Hepatocyte (in vitro differentiated cells): ENCODE measurements around the gene HAS3. TPM values are rescaled to one million over a fixed set of nuclear protein-coding genes. Genes with fewer than 3 reads are reported as not detected.

ENCODE experiments used
- DNase-seq: peaks from one replicate; pipeline ENCODE4 v3.0.0-alpha.2; 2016; ENCODE audit warnings: low spot score
- H2AFZ ChIP-seq: fragments of 200-600 bp; sonication (generic); 2 replicates; pipeline ENCODE4 v1.6.0; 2016; ENCODE audit warnings: antibody characterized with exemption, mild to moderate bottlenecking
- H3K27ac ChIP-seq: fragments of 200-600 bp; sonication (generic); 2 replicates; pipeline ENCODE4 v1.5.1; 2016; ENCODE audit warnings: mild to moderate bottlenecking
- H3K27me3 ChIP-seq: fragments of 200-600 bp; sonication (generic); 2 replicates; pipeline ENCODE4 v1.6.1; 2016
- H3K36me3 ChIP-seq: fragments of 200-600 bp; sonication (generic); replicated peaks from 2 replicates; pipeline ENCODE4 v1.5.1; 2016; ENCODE audit warnings: low read depth; ENCODE audit not compliant: insufficient read depth
- H3K4me1 ChIP-seq: fragments of 200-600 bp; sonication (generic); 2 replicates; pipeline ENCODE4 v1.5.1; 2016; ENCODE audit warnings: mild to moderate bottlenecking, moderate library complexity; ENCODE audit not compliant: insufficient read depth
- H3K4me2 ChIP-seq: fragments of 200-600 bp; sonication (generic); 2 replicates; pipeline ENCODE4 v1.6.0; 2016
- H3K4me3 ChIP-seq: fragments of 200-600 bp; sonication (generic); 2 replicates; pipeline ENCODE4 v1.5.1; 2016; ENCODE audit warnings: mild to moderate bottlenecking
- H3K79me2 ChIP-seq: fragments of 200-600 bp; sonication (generic); 2 replicates; pipeline ENCODE4 v1.6.0; 2017; ENCODE audit warnings: mild to moderate bottlenecking
- H3K9me2 ChIP-seq: fragments of 200-600 bp; sonication (generic); replicated peaks from 2 replicates; pipeline ENCODE4 v1.6.0; 2017; ENCODE audit warnings: mild to moderate bottlenecking; ENCODE audit not compliant: insufficient read depth
- H3K9me3 ChIP-seq: fragments of 200-600 bp; sonication (generic); 2 replicates; pipeline ENCODE4 v1.5.1; 2016; ENCODE audit warnings: low read depth, mild to moderate bottlenecking
- H4K20me1 ChIP-seq: fragments of 200-600 bp; sonication (generic); 2 replicates; pipeline ENCODE4 v1.6.0; 2016; ENCODE audit warnings: mild to moderate bottlenecking; ENCODE audit not compliant: insufficient read depth, poor library complexity, severe bottlenecking
- EZH2 ChIP-seq: fragments of 200-600 bp; sonication (generic); IDR thresholded peaks from 2 replicates; pipeline ENCODE4 v1.6.1; 2016; ENCODE audit warnings: antibody characterized with exemption, mild to moderate bottlenecking, borderline replicate concordance
- EZH2phosphoT487 ChIP-seq: fragments of 200-600 bp; sonication (generic); IDR thresholded peaks from one replicate; pipeline ENCODE4 v1.6.1; 2018; ENCODE audit warnings: antibody characterized with exemption, mild to moderate bottlenecking, low read depth, moderate library complexity; ENCODE audit not compliant: unreplicated experiment, severe bottlenecking
- WGBS: methylation state at CpG from one replicate; pipeline ENCODE4 v1.1.6; 2016; ENCODE audit warnings: low lambda C conversion rate; ENCODE audit errors: missing lambda C conversion rate; 5-methylcytosine and 5-hydroxymethylcytosine counted together
- polyA plus RNA-seq: library from polyadenylated mRNA; unstranded; fragments of >200 nt; fragmentation: Nextera tagmentation; extraction: Ambion mirVana; gene quantifications from 2 replicates; pipeline ENCODE4 v1.2.1, GENCODE V29; 2016
- total RNA-seq: library from RNA; depleted of rRNA; stranded (reverse); fragments of >200 nt; gene quantifications from 2 replicates; pipeline ENCODE4 v1.2.3, GENCODE V29; 2014
- TF ChIP-seq, protein P1 (sequence below): fragments of 200-600 bp; sonication (generic); IDR thresholded peaks from 2 replicates; pipeline ENCODE4 v1.5.1; 2016; ENCODE audit warnings: antibody characterized with exemption, mild to moderate bottlenecking; ENCODE audit not compliant: poor library complexity

Gene HAS3
- total and polyA plus RNA-seq, 2 experiments from 2014 or later, result 0.19 to 0.53 TPM

DNA sequence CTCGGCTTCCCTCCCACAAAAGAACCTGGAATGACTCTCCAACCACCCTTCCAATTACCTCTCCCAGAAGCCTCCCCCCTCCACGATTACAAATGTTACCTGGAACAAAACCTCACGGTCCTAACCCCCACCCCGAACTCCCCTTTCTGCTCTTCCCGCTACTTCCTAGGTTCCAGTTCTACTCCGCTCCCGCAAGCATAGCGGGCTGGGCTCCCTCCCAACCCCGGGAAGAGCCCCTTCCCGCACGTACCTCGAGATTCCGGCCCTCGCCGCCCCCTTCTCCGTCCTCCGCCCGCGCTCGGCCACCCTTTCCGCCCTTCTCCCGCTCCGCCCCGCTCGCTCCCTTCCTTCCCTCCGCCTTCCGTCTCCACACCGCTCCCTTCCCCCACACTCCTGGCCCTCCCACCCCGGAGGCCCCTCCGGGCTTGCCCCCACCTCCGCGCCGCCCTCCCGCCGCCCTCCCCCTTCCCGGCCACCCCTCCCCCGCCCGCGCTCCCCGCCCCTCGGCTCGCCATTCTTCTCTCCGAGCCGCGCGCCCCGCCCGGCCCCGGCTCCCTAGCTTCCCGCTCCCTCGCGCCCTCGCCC is 26.5 kb downstream of the HAS3 start:
- 0% methylated on average over 7 of the region's 53 CpGs for whole genome bisulfite sequencing
- Histone ChIP-seq H3K9me2 (no peaks in the 10 kb centered on the region), H2AFZ (peak overlapping the region; percentile 89)

GRCh38 chr16:69132424-69133252 is 27.2 kb downstream of the HAS3 start, which contains the start of the genes CHTF8 and UTP4:
TSS of gene CHTF8 (minus strand) at chr16:69132588. CDS start at chr16:69121458, 11,130 bp downstream.
TSS of gene UTP4 (plus strand) at chr16:69132649. CDS start at chr16:69133460, 811 bp downstream.
- peak within 1 kb of the TSS; percentile 91 for H3K4me3 ChIP-seq
- peaks cover 9% of the 10 kb centered on the region for H3K4me1 ChIP-seq
- H3K9me3 ChIP-seq, result no peaks in the 10 kb centered on the region
- TF ChIP-seq EZH2phosphoT487 (no peak), EZH2 (no peak)
- TF ChIP-seq, protein P1, sequence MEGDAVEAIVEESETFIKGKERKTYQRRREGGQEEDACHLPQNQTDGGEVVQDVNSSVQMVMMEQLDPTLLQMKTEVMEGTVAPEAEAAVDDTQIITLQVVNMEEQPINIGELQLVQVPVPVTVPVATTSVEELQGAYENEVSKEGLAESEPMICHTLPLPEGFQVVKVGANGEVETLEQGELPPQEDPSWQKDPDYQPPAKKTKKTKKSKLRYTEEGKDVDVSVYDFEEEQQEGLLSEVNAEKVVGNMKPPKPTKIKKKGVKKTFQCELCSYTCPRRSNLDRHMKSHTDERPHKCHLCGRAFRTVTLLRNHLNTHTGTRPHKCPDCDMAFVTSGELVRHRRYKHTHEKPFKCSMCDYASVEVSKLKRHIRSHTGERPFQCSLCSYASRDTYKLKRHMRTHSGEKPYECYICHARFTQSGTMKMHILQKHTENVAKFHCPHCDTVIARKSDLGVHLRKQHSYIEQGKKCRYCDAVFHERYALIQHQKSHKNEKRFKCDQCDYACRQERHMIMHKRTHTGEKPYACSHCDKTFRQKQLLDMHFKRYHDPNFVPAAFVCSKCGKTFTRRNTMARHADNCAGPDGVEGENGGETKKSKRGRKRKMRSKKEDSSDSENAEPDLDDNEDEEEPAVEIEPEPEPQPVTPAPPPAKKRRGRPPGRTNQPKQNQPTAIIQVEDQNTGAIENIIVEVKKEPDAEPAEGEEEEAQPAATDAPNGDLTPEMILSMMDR, result no peak
- peaks cover 91% of the 10 kb centered on the region for H3K79me2 ChIP-seq
- peak within 1 kb of the TSS; percentile 90 for H3K4me2 ChIP-seq
- WGBS, result 1% methylated on average over 29 of the region's 78 CpGs
- DNase-seq, result peak; percentile 94
- H3K36me3 ChIP-seq, result no peaks in the 10 kb centered on the region
- peaks cover 25% of the 10 kb centered on the region for H4K20me1 ChIP-seq
- peak within 1 kb of the TSS; percentile 89 for H2AFZ ChIP-seq
- H3K9me2 ChIP-seq, result no peaks in the 10 kb centered on the region
- no peaks in the 10 kb centered on the region for H3K27me3 ChIP-seq
- H3K27ac ChIP-seq, result peak within 1 kb of the TSS; percentile 99

More for the DNA sequence above, 26.5 kb downstream of the HAS3 start:
- peak; percentile 95 for DNase-seq
- no peak for TF ChIP-seq EZH2phosphoT487
- TF ChIP-seq, protein P1, result no peak
- TF ChIP-seq EZH2, result no peak
- peak overlapping the region; percentile 99 for H3K27ac ChIP-seq
- H3K4me1 ChIP-seq, result peaks cover 9% of the 10 kb centered on the region
- peak overlapping the region; percentile 79 for H3K4me2 ChIP-seq
- H3K36me3 ChIP-seq, result no peaks in the 10 kb centered on the region
- peak overlapping the region; percentile 91 for H3K4me3 ChIP-seq
- peaks cover 25% of the 10 kb centered on the region for H4K20me1 ChIP-seq
- H3K79me2 ChIP-seq, result peaks cover 91% of the 10 kb centered on the region
- H3K9me3 ChIP-seq, result no peaks in the 10 kb centered on the region
- no peaks in the 10 kb centered on the region for H3K27me3 ChIP-seq

- Histone ChIP-seq H3K36me3 (no peaks in the 10 kb centered on the region), H3K9me2 (no peaks in the 10 kb centered on the region), H3K27me3 (no peaks in the 10 kb centered on the region), H3K4me3 (peak overlapping the region; percentile 74), H3K4me2 (peak overlapping the region; percentile 90), H3K9me3 (no peaks in the 10 kb centered on the region), H2AFZ (no peak overlapping the region), H4K20me1 (peaks cover 19% of the 10 kb centered on the region), H3K4me1 (peaks cover 9% of the 10 kb centered on the region), H3K79me2 (peaks cover 91% of the 10 kb centered on the region), H3K27ac (no peak overlapping the region)
- TF ChIP-seq, protein P1, result no peak
- no peak for TF ChIP-seq EZH2phosphoT487
- no peak for TF ChIP-seq EZH2
- WGBS, result 46% methylated on average over 5 of the region's 5 CpGs
- no peak for DNase-seq
Observed at GRCh38 chr16:69133373-69133954, 28.0 kb downstream of the HAS3 start.
